HepG2 (cell line): ENCODE results near the gene DNLZ. TPM values are rescaled to one million over a fixed set of nuclear protein-coding genes. Genes with fewer than 3 reads are reported as not detected.

ENCODE experiments used
- ATAC-seq: fragments of 200-7000 bp; cut with Tn5 transposase; 3 replicates; pipeline ENCODE4 v1.9.1; 2020; ENCODE audit warnings: mild to moderate bottlenecking, moderate library complexity
- BruUV-seq: library from RNA; stranded (reverse); fragments of 400-500 nt; replicated peaks from 2 replicates; lab custom pipeline; 2021; lab: Mats Ljungman, UMichigan
- CTCF ChIA-PET: fragments of 300-600 bp; formaldehyde crosslinking; extraction: SDS; loops from one replicate; lab custom pipeline; 2021; ENCODE audit warnings: low total read pairs, inconsistent platforms, low intra/inter-chr PET ratio; lab: Yijun Ruan, JAX
- POLR2A ChIA-PET: fragments of 350-600 bp; sonication (Branson Sonifier 250); formaldehyde crosslinking; loops from one replicate; lab custom pipeline; 2020; ENCODE audit warnings: antibody characterized with exemption, inconsistent platforms; lab: Yijun Ruan, JAX
- DNase-seq: peaks from one replicate; pipeline ENCODE4 v3.0.0-alpha.2; 2015; ENCODE audit warnings: low spot score
- FAIRE-seq: peaks from 3 replicates; lab custom pipeline; 2011; peaks lifted over from hg19 to GRCh38; lab: Jason Lieb, UNC
- H2AFZ ChIP-seq: one replicate; pipeline ENCODE4 v1.6.1; 2011; ENCODE audit warnings: low read length, inconsistent platforms
- H3K27ac ChIP-seq: fragments of 300-600 bp; 3 replicates; pipeline ENCODE4 v1.8.0; 2011; ENCODE audit warnings: mixed run types, mild to moderate bottlenecking, mixed read lengths, low read length, inconsistent platforms; ENCODE audit not compliant: insufficient read depth; ENCODE audit errors: extremely low read length
- H3K27me3 ChIP-seq, 2 experiments: fragments of 200-600 bp in 1 of 2; 2 replicates in 1 of 2; 3 replicates in 1 of 2; pipeline versions ENCODE4 v1.6.0 to v1.8.0; 2011; ENCODE audit warnings: low read length in 2 of 2, mild to moderate bottlenecking in 2 of 2, moderate library complexity in 2 of 2, inconsistent platforms in 1 of 2; ENCODE audit not compliant: insufficient read depth in 2 of 2, control insufficient read depth in 1 of 2
- H3K36me3 ChIP-seq, 2 experiments: fragments of 200-600 bp in 1 of 2; replicated peaks in 1 of 2; 2 replicates in 1 of 2; 3 replicates in 1 of 2; pipeline versions ENCODE4 v1.5.1 to v1.8.0; 2011; ENCODE audit warnings: low read length in 2 of 2, inconsistent platforms in 1 of 2; ENCODE audit not compliant: insufficient read depth in 2 of 2, control insufficient read depth in 1 of 2
- H3K4me1 ChIP-seq: 2 replicates; pipeline ENCODE4 v1.5.1; 2012; ENCODE audit warnings: low read length, inconsistent platforms; ENCODE audit not compliant: insufficient read depth
- H3K4me2 ChIP-seq: 2 replicates; pipeline ENCODE4 v1.6.0; 2011; ENCODE audit warnings: low read depth, low read length, inconsistent platforms
- H3K4me3 ChIP-seq, 3 experiments: fragments of 200-600 bp in 1 of 3; sonication (generic), shearing (Covaris generic) in 1 of 3; replicated peaks in 1 of 3; 2 replicates each; pipeline ENCODE4 v1.5.1; 2011 to 2016; ENCODE audit warnings: low read length in 3 of 3, inconsistent platforms in 2 of 3, low read depth in 2 of 3, mild to moderate bottlenecking in 2 of 3, control low read depth in 1 of 3, mixed read lengths in 1 of 3; ENCODE audit not compliant: insufficient read depth in 1 of 3
- H3K79me2 ChIP-seq: one replicate; pipeline ENCODE4 v1.6.1; 2011; ENCODE audit warnings: low read length, inconsistent platforms; ENCODE audit not compliant: insufficient read depth
- H3K9ac ChIP-seq: 2 replicates; pipeline ENCODE4 v1.6.0; 2011; ENCODE audit warnings: mild to moderate bottlenecking, low read depth, low read length, inconsistent platforms; ENCODE audit not compliant: insufficient read depth
- H3K9me3 ChIP-seq: 2 replicates; pipeline ENCODE4 v1.5.1; 2012; ENCODE audit warnings: mild to moderate bottlenecking, low read length
- H4K20me1 ChIP-seq: 2 replicates; pipeline ENCODE4 v1.6.0; 2011; ENCODE audit warnings: inconsistent platforms, mild to moderate bottlenecking, low read length, moderate library complexity; ENCODE audit not compliant: insufficient read depth
- AGO2 ChIP-seq: fragments of 200-400 bp; formaldehyde crosslinking; optimal IDR thresholded peaks from 2 replicates; pipeline ENCODE3; 2017; ENCODE audit warnings: mild to moderate bottlenecking, low read depth, low read length, moderate library complexity
- FOSL2 ChIP-seq: sonication (generic); formaldehyde crosslinking; IDR thresholded peaks from 2 replicates; pipeline ENCODE4 v1.4.0; 2020; ENCODE audit warnings: missing genetic modification reagents
- HINFP ChIP-seq: sonication (generic); formaldehyde crosslinking; IDR thresholded peaks from 2 replicates; pipeline ENCODE4 v1.4.0; 2020; ENCODE audit warnings: low read depth, mild to moderate bottlenecking, missing genetic modification reagents
- RBFOX2 ChIP-seq: fragments of 200-400 bp; formaldehyde crosslinking; IDR thresholded peaks from 2 replicates; pipeline ENCODE4 v1.6.1; 2017; ENCODE audit warnings: low read depth, mild to moderate bottlenecking, low read length
- WGBS: methylation state at CpG from one replicate; pipeline ENCODE4 v1.1.6; 2017; ENCODE audit warnings: low lambda C conversion rate; 5-methylcytosine and 5-hydroxymethylcytosine counted together
- in situ Hi-C: cut with HindIII; loops from 2 replicates; pipeline ENCODE4 v1.10.0; 2017; ENCODE audit warnings: low pct_unique_long_range_greater_than_20kb; ENCODE audit not compliant: extremely low pct_ligation_motif_present
- intact Hi-C: fragments of 100-400 bp; cut with micrococcal nuclease; formaldehyde crosslinking; loops from one replicate; pipeline ENCODE4 v1.10.0; 2022; ENCODE audit not compliant: unreplicated experiment
- polyA plus RNA-seq, 8 experiments: library from polyadenylated mRNA; depleted of rRNA in 3 of 8; stranded (reverse) in 7 of 8; unstranded in 1 of 8; fragments of >200 nt; fragmentation: Illumina TruSeq in 4 of 8; extraction: Trizol in 4 of 8; gene quantifications; 2 replicates each; pipeline versions ENCODE4 v1.2.1 to v1.2.3, GENCODE V29; 2011 to 2016; ENCODE audit warnings: low read depth in 4 of 8, missing spikeins in 1 of 8, mixed read lengths in 1 of 8; ENCODE audit not compliant: insufficient read depth in 1 of 8
- total RNA-seq, 5 experiments: library from RNA; depleted of rRNA; stranded (reverse); fragments of >200 nt; fragmentation: Illumina TruSeq; extraction: Trizol; gene quantifications; 2 replicates each; pipeline ENCODE4 v1.2.3, GENCODE V29; 2016; ENCODE audit warnings: low read depth in 1 of 5

The DNLZ gene
- total and polyA plus RNA-seq, 2 of the 13 experiments (the other 11 are each of a cell fraction or from before 2014, with no cell fraction given): 3.4 to 8.0 TPM

GRCh38 chr9:136358016-136358415 is 5.5 kb downstream of the DNLZ start:
- Histone ChIP-seq H3K4me1 (peaks cover 42% of the 10 kb centered on the region), H3K4me2 (no peak overlapping the region), H3K27me3 (peaks cover 0 to 8% of the 10 kb centered on the region in 2 experiments; a peak in 2 of 5 replicates), H3K9ac (no peak overlapping the region), H4K20me1 (no peaks in the 10 kb centered on the region), H3K36me3 (no peaks in the 10 kb centered on the region), H2AFZ (no peak overlapping the region), H3K4me3 (no peak overlapping the region), H3K79me2 (no peaks in the 10 kb centered on the region), H3K27ac (no peak overlapping the region), H3K9me3 (no peaks in the 10 kb centered on the region)
- DNase-seq: no peak
- ChIA-PET CTCF (no interaction called here), POLR2A (interaction anchor here (1.0 kb wide), 1 partner anchor 9 kb away, joined by 3 read pairs; no protein-coding TSS in a partner anchor)
- intact Hi-C loops: no loop called here
- in situ Hi-C loops: no loop called here
- ATAC-seq: no peak
- TF ChIP-seq AGO2 (peak; percentile 29), HINFP (CRISPR knock-in tag) (no peak)
- no peak for FAIRE-seq
- WGBS: 89% methylated on average over 5 of the region's 29 CpGs
- no TSS peak for BruUV-seq

GRCh38 chr9:136357202-136357725 is 6.3 kb downstream of the DNLZ start:
- TF ChIP-seq RBFOX2 (0 out of 2 replicates have a peak, but pooled peaks have one; percentile 20), FOSL2 (CRISPR knock-in tag) (no peak)
- H3K36me3 ChIP-seq: no peaks in the 10 kb centered on the region
- ChIA-PET POLR2A (no interaction called here), CTCF (no interaction called here)
- peaks cover 43% of the 10 kb centered on the region for H3K4me1 ChIP-seq
- no peak overlapping the region for H3K4me3 ChIP-seq
- BruUV-seq: no TSS peak
- no peak for ATAC-seq
- no peak overlapping the region for H3K4me2 ChIP-seq
- whole genome bisulfite sequencing: 82% methylated on average over 4 of the region's 22 CpGs
- H3K9ac ChIP-seq: no peak overlapping the region
- H3K79me2 ChIP-seq: no peaks in the 10 kb centered on the region
- in situ Hi-C loops: no loop called here
- no peak overlapping the region for H2AFZ ChIP-seq
- no peak for DNase-seq
- no peaks in the 10 kb centered on the region for H4K20me1 ChIP-seq
- no peaks in the 10 kb centered on the region for H3K9me3 ChIP-seq
- H3K27ac ChIP-seq: no peak overlapping the region
- peaks cover 0 to 9% of the 10 kb centered on the region in 2 experiments; a peak in 2 of 5 replicates for H3K27me3 ChIP-seq
- FAIRE-seq: no peak
- intact Hi-C loops: no loop called here
